Anterior cingulate cortex (tissue), 58 donors: ENCODE measurements around the gene M6PR.
"Not testable (repeated sequence)": the region's sequence is repeated elsewhere in the genome, so short reads cannot be mapped to it uniquely, and the experiment has no call there.

ENCODE experiments used
- DNase-seq, 58 donors: peaks; one replicate each; lab custom pipeline; 2025; lab: John Stamatoyannopoulos, UW

M6PR gene

DNA sequence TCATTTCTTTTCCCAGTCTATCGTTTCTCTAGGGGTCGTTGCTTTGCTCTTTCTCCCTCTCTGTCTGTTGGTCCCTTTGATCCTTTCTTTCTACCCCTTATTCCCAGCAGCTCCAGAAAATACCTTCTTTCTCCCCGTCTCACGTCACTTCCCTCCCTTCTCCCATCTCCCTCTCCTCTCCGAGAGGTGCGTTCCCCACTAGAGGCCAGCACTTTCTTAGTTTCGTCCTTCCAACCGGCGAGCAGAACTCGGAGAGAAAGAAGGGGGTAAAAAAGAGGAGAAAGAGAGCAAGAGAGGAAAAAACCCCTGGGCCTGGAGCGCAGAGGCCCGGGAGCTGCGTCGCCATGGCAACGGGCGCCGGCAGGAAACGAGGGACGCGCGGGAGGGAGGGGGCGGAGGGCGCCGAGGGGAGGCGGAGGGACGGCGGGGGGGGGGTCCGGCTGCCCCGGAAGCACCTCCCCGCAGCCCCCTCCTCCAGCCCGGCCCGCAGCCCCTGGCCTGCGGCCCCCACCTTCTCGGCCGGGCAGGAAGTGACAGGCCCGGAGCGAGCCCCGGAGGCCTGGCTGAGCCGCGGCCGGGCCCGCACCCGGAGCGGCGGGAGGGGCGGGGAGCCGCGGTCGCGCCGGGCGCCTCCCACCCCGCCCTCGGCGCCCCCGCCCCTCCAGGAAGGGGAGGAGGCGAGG is 35.3 kb downstream of the M6PR start, which contains the start of gene PHC1:
PHC1 (plus strand) TSS at position 477 of the 683 bp plus-strand sequence. CDS start 3,169 bp downstream, outside the sequence.
- DNase-seq, result peak in 57 of 58 donors; percentile 25 to 82 (median 66)

DNA sequence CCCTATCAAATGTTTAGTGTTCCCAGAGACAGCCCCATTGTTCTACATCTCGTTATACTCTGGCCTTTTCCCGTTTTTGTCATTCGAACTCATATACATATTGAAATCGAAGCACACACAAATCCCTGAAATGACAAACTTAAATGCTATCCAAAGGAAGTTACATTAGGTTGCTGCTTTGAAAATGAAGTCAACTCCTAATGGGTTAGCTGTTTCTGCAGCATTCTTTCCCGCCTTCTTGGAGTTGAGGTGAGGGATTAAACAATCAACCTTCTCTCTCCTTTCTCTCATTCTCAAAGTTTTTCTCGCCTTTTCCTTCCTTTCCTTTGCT is 35.8 kb downstream of the M6PR start:
- no peak for DNase-seq

DNA sequence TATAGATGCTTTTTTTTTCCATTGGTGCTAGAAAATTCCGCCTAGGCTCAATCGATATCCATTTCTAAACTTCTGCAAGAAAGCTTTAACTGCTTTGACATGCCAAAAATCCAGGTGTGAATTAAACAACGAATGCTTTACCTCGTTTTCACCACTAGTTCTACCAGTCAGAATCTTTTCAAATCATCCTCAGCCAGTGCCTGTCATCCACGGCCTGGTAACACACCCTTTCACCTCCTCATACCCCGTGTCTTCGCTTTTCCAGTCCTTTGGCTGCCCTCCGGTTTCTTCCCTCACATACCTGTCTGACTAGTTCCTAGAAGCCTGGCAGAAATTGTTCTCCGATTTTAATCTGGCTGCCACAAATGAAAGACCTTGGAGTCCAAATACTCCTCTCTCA is 36.5 kb downstream of the M6PR start:
- DNase-seq, result no peak

DNA sequence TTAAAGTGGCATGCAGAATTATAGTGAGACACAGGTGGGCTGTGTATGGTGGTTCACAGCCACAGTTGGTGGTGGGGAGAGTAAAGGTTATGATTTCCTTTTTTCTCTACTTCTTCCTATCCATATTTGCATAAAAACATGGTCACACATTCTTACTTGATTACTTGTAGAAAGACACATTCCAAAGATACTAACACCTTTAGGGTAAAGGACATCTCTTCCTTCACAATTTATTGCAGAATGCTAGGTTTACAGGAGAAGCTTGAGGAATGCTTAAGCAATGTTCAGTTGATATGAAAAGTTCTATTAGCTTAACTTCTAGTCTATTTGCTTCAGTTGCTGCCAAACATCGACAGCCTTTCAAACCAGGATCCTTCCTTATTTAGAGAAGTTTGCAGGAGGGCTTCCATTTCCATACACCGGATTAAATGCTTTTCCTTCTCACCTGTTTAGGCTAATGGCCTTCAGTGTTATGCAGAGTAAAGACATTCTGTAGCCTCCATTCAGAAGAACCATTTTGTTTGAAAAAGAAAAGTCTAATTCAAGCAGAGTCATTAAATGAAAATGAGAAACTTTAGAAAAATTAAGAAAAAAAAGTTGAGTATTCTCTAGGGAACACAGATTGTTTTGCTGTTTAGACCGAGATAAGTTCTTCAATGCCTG is 37.7 kb downstream of the M6PR start:
- no peak for DNase-seq

DNA sequence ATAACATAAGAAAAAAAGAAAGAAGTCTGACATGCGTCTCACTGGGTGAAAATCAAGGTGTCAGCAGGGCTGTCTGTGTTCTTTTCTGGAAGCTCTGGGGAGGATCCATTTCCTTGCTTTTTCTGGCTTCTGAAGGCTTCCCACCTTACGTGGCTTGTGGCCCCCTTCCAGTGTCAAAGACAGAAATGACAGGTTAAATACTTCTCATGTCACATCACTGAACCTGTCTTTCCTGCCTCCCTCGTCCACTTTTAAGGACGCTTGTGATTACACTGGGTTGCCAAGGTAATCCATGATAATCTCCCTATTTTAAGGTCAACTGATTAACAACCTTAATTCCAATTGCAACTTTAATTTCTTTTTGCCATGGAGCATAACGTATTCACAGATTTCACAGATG is 39.7 kb downstream of the M6PR start:
- no peak for DNase-seq

DNA sequence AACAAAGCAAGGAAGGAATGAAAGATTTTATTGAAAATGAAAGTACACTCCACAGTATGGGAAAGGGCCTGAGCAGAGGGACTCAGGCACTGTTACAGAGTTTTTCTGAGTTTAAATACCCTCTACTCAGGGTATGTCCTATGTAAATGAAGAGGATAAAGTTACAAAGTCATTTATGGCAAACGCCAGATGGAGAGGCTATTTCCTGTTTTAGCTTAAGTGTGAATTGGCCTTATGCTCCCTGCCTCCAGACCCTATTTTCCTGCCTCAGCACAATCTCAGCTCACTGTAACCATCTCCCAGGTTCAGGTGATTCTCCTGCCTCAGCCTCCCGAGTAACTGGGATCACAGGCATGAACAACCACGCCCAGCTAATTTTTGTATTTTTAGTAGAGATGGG is 41.9 kb downstream of the M6PR start:
- no peak for DNase-seq

DNA sequence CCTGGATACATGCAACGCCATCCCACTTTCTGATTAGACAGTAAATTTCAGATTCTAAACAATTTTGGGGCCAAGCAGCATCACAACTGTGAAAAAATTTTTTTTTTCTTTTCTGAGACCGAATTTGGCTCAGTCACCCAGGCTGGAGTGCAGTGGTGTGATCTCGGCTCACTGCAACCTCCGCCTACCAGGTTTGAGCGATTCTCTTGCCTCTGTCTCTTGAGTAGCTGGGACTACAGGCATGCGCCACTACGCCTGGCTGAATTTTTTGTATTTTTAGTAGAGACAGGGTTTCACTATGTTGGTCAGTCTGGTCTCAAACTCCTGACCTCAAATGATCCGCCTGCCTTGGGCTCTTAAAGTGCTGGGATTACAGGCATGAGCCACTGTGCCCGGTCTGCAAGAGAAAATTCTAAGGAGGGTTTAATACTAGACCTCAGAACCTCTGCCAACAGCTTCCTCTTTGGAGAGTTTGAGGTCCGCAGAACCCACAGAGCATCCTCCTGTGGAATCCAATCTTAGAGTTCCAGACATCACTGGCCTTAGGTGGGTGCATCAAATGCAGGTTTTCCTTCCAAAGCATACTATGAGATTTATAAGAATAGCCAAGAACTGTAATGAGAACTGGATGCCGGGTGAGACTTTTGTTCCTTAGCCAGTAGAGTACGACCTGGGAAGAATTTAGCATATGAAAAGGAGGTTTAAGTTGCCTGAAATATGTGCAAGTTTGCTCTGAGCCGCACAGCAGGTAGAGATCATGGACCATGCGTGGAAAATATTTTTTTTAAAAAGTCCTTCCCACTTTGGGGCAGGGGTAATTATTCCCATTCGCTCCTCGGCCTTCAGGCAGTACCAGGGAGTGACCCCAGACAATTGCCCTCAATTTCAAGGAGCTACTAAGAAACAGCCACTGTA is 42.9 kb downstream of the M6PR start:
- DNase-seq, result no peak

DNA sequence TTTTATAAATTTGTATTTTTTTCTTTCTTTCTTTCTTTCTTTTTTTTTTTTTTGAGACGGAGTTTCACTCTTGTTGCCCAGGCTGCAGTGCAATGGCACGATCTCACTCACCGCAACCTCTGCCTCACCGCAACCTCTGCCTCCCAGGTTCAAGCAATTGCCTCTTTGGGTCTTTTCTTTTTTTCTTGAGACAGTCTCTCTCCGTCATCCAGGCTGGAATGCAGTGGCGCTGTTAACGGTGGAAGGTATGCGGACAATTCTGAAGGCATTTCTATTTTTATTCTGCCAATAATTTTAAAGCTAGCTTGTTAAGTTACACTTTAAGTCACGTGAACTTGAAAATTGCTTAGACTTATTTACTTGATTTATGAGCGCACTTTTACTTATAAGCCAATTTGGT is 43.9 kb downstream of the M6PR start:
- no peak for DNase-seq

DNA sequence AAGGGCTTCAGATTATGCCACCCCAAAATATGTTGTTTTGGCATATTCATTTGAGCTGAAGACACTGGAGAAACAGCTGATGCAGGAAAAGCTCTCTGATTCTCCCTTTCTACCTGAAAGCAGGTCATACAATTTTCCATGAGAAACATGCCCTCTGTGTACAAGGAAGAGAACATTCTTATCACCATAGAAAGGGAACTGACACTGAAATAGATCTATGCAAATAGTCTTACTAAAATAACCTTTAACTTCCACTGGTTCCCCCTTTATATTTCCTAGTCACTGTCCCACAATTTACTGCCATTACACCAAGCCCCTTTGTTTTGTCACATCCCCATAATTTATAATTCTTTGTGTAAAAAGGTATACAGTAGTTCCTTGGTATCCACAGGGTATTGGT is 44.8 kb downstream of the M6PR start:
- DNase-seq, result no peak

DNA sequence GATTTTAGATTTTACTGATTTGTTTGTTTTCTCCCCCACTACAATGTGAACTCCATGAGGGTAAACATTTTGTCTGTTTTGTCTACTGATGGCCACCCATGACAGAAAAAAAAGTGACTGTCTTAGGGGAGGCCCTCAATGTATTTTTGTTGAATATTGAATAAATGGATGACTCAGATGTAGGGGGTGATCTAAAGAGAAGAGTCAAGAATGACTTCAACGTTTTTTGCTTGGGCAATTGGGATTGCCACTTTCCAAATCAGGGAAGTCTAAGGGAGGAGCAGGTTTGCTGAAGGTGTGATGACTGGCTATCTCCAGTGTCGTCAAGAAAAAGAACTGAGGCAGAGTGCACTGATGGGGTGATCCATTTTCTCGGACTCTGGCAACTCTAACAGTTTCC is 45.8 kb downstream of the M6PR start:
- no peak for DNase-seq

DNA sequence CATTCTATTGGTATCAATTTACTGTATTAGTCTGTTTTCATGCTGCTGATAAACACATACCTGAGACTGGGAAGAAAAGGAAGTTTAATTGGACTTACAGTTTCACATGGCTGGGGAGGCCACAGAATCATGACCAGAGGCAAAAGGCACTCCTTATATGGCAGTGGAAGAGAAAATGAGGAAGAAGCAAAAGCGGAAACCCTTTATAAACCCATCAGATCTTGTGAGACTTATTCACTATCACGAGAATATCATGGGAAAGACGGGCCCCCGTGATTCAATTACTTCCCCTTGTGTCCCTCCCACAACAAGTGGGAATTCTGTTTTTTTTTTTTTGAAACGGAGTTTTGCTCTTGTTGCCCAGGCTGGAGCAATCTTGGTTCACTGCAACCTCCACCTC is 46.7 kb downstream of the M6PR start:
- not testable (repeated sequence) for DNase-seq

DNA sequence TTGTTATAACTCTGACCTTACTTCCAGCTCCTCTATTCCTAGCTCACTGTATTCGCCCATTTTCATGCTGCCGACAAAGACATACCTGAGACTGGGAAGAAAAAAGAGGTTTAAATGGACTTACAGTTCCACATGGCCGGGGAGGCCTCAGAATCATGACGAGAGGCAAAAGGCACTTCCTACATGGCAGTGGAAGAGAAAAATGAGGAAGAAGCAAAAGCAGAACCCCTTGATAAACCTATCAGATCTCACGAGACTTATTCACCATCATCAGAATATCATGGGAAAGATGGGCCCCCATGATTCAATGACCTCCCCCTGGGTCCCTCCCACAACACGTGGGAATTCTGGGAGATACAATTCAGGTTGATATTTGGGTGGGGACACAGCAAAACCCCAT is 49.6 kb downstream of the M6PR start:
- no peak for DNase-seq

DNA sequence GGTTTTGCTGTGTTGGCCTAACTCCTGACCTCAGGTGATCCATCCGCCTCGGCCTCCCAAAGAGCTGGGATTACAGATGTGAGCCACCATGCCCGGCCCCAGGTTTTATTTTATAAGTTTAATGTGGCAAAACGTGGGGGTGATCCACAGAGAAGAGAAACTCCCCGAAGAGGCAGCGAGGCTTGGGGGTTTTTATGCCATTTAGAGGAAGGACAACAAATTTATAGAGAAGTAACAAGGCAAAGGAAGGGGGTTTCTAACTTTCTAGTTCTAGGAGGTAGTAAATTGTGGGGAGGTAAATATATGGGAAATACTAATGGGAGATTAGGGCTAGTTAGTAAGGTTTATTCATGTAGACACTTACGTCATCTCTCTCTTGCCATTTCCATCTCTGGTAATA is 52.4 kb downstream of the M6PR start:
- DNase-seq, result no peak

DNA sequence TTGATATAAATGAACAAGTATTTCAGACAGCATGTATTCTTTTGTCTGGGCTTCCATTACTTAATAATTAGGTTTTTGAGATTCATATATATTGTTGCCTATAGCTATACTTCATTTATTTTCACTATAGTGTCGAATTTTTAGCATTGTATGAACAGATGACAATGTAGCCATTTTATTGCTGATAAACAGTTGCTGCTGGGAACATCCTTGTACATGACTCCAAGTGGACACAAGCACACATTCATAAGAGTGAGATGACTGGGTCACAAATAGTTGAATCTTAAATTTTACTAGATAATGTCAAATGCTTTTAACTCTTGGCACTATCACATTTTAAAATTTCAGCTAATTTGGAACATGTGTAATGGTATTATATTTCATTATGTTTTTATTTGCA is 54.5 kb downstream of the M6PR start:
- no peak for DNase-seq

DNA sequence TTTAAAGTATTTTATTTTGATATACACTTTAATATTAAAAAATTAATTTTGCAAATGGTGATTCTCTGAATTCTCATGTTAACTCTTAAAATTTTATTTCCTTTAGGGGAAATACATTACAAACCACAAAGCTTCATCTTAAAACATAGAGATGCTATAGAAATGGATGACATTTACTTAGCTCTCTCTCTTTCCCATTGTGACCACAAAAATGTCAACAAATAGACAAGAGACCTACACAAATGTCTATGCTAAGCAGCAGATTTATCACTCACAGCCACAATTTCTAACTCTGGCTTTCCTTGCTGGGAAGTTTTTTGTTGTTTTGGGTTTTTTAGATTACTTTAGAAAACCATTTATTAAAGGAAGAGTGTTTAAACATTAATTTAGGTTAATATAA is 55.1 kb downstream of the M6PR start:
- DNase-seq, result no peak

DNA sequence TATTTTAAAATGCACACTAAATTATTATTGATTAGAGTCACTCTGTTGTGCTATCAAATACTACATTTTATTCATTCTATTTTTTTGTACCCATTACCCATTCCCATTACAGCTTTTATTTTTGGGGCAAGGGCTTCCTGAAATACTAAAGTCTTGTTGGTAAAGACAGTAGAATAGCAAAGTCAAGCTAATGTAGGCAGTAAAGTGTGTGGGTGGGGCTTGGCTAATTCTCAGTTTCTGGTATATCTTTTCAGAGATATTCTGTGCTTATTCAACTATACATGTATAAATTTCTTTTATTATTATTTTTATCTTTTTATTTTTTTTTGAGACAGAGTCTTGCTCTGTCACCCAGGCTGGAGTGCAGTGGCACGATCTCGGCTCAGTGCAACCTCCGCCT is 57.5 kb downstream of the M6PR start:
- DNase-seq, result no peak
